ENCODE measurements around the gene AGAP3. TPM values are rescaled to one million over a fixed set of nuclear protein-coding genes. Genes with fewer than 3 reads are reported as not detected.

The AGAP3 gene
- polyA plus RNA-seq, 1 of the 3 experiments (the other 2 are of a cell fraction): 126 TPM

DNA sequence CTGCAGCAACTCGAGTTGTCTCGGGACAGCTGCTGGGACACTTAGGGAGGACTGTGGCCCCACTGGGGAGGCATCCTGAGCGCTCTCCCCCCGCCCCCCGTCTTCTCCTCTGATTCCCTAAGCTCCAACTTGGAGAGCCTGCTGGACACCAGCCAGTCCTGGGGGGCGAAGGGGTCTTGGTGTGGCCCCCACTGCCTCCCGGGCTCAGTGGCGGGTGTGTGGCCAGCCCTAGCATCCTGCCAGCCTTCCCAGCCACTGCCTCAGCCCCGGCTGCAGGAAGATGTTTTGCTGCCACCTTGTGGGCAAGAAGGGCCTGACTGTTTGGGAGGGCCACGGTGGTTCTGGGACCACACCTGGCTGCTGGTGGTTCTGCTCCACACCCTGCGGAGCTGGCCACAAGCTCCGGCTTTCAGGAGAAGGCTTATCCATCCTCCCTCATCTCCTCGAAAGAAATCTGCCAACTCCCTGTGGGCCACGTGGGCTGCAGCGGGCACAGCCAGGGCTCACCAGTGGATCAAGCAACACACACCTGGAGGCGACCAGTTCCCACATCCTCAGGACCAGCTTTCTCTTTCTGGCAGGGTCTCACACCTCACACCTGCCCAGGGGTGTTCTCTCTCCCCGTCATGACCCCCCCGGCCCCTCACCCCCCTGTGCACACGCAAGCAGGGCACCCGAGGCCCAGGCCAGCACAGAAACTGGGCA is 24.8 kb downstream of the AGAP3 start:
- ChIA-PET CTCF (interaction anchor here (0.6 to 18.7 kb wide), 61 partner anchors 9 to 664 kb away, joined by 3 to 474 read pairs (median 4); partner anchors contain the start of genes ABCB8, AGAP3, ATG9B and CDK5), POLR2A (interaction anchor here (0.5 kb wide), 1 partner anchor 90 kb away, joined by 3 read pairs; no protein-coding TSS in a partner anchor)
- 51% methylated on average over 17 of the region's 20 CpGs for WGBS (ENCODE audit: low lambda C conversion rate)
- H3K36me3 ChIP-seq (replicated peaks in 1 of 2; ENCODE audit: control insufficient read depth in 1 of 2, insufficient read depth in 2 of 2, low read length in 1 of 2): no peaks in the 10 kb centered on the region
- no peak overlapping the region for H3K27ac ChIP-seq (ENCODE audit: low read depth in 2 of 2, low read length in 1 of 2)
- H3K79me2 ChIP-seq (ENCODE audit: insufficient read depth): peaks cover 77% of the 10 kb centered on the region
- no peaks in the 10 kb centered on the region for H3K9me2 ChIP-seq
- H4K20me1 ChIP-seq (ENCODE audit: insufficient read depth): peaks cover 88% of the 10 kb centered on the region
- H3K9ac ChIP-seq: no peak overlapping the region
- peak; percentile 96 for DNase-seq
- H2AFZ ChIP-seq (ENCODE audit: low read depth): no peak overlapping the region
- peaks cover 24 to 36% of the 10 kb centered on the region in 2 experiments for H3K4me1 ChIP-seq (ENCODE audit: control insufficient read depth in 1 of 2, insufficient read depth in 2 of 2, low read depth in 1 of 2, low read length in 1 of 2)
- no peaks in the 10 kb centered on the region for H3K27me3 ChIP-seq (ENCODE audit: insufficient read depth)
- no peak overlapping the region for H3K4me2 ChIP-seq
- H3K9me3 ChIP-seq: no peaks in the 10 kb centered on the region
- H3K4me3 ChIP-seq (ENCODE audit: low read depth in 2 of 2, low read length in 1 of 2): no peak overlapping the region; a peak in 1 of 4 replicates
- TF ChIP-seq, protein P1, sequence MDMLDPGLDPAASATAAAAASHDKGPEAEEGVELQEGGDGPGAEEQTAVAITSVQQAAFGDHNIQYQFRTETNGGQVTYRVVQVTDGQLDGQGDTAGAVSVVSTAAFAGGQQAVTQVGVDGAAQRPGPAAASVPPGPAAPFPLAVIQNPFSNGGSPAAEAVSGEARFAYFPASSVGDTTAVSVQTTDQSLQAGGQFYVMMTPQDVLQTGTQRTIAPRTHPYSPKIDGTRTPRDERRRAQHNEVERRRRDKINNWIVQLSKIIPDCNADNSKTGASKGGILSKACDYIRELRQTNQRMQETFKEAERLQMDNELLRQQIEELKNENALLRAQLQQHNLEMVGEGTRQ (IDR thresholded peaks at IDR 0.05; ENCODE audit: borderline replicate concordance, low read depth, low read length): no peak
- TF ChIP-seq YY1 (IDR thresholded peaks at IDR 0.05; ENCODE audit: low read depth) (no peak), SMC3 (IDR thresholded peaks at IDR 0.05; ENCODE audit: low read depth, low read length) (peak; percentile 90), CHD2 (IDR thresholded peaks at IDR 0.05; ENCODE audit: low read length, partially characterized antibody) (peak; percentile 58), MXI1 (IDR thresholded peaks at IDR 0.05; ENCODE audit: low read depth, low read length) (peak; percentile 51; the same call in 1 of the 2 replicates), RFX5 (IDR thresholded peaks at IDR 0.05; ENCODE audit: low read length) (no peak), ELF1 (IDR thresholded peaks at IDR 0.05) (no peak), RCOR1 (IDR thresholded peaks at IDR 0.05; ENCODE audit: low read length) (peak; percentile 57; the same call in 1 of the 2 replicates), FOXM1 (IDR thresholded peaks at IDR 0.05; ENCODE audit: low read depth) (no peak), POLR2AphosphoS5 (IDR thresholded peaks at IDR 0.05; ENCODE audit: low read depth, low read length) (no peak), EZH2phosphoT487 (IDR thresholded peaks at IDR 0.05; ENCODE audit: borderline replicate concordance, low read depth) (no peak), RAD21 (IDR thresholded peaks at IDR 0.05; ENCODE audit: low read length) (peak; percentile 90), EP300 (IDR thresholded peaks at IDR 0.05; ENCODE audit: borderline replicate concordance in 1 of 2, low read depth in 1 of 2, low read length in 1 of 2) (no peak)
- TF ChIP-seq, protein P2, sequence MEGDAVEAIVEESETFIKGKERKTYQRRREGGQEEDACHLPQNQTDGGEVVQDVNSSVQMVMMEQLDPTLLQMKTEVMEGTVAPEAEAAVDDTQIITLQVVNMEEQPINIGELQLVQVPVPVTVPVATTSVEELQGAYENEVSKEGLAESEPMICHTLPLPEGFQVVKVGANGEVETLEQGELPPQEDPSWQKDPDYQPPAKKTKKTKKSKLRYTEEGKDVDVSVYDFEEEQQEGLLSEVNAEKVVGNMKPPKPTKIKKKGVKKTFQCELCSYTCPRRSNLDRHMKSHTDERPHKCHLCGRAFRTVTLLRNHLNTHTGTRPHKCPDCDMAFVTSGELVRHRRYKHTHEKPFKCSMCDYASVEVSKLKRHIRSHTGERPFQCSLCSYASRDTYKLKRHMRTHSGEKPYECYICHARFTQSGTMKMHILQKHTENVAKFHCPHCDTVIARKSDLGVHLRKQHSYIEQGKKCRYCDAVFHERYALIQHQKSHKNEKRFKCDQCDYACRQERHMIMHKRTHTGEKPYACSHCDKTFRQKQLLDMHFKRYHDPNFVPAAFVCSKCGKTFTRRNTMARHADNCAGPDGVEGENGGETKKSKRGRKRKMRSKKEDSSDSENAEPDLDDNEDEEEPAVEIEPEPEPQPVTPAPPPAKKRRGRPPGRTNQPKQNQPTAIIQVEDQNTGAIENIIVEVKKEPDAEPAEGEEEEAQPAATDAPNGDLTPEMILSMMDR (IDR thresholded peaks at IDR 0.05): peak; percentile 94
- TF ChIP-seq, protein P3, sequence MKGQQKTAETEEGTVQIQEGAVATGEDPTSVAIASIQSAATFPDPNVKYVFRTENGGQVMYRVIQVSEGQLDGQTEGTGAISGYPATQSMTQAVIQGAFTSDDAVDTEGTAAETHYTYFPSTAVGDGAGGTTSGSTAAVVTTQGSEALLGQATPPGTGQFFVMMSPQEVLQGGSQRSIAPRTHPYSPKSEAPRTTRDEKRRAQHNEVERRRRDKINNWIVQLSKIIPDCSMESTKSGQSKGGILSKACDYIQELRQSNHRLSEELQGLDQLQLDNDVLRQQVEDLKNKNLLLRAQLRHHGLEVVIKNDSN (IDR thresholded peaks at IDR 0.05; ENCODE audit: borderline replicate concordance, low read depth): no peak
- TF ChIP-seq, protein P4, sequence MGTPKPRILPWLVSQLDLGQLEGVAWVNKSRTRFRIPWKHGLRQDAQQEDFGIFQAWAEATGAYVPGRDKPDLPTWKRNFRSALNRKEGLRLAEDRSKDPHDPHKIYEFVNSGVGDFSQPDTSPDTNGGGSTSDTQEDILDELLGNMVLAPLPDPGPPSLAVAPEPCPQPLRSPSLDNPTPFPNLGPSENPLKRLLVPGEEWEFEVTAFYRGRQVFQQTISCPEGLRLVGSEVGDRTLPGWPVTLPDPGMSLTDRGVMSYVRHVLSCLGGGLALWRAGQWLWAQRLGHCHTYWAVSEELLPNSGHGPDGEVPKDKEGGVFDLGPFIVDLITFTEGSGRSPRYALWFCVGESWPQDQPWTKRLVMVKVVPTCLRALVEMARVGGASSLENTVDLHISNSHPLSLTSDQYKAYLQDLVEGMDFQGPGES (IDR thresholded peaks at IDR 0.05; ENCODE audit: low read depth, low read length): peak; percentile 31; the same call in 1 of the 2 replicates
- peaks cover 43% of the 10 kb centered on the region for H3F3A ChIP-seq (replicated peaks; ENCODE audit: insufficient read depth)

All from SK-N-SH (cell line).